ENCODE data around the gene ARHGAP15.

ARHGAP15 gene

GRCh38 chr2:143226714-143227541, 97.7 kb downstream of the ARHGAP15 start:
- DNase-seq (ENCODE audit: low spot score), result no peak

GRCh38 chr2:143229411-143229810, 100.2 kb downstream of the ARHGAP15 start:
- DNase-seq (ENCODE audit: low spot score), result no peak

GRCh38 chr2:143229952-143230351, 100.7 kb downstream of the ARHGAP15 start:
- no peak for DNase-seq (ENCODE audit: low spot score)

GRCh38 chr2:143230506-143231253, 101.5 kb downstream of the ARHGAP15 start:
- DNase-seq (ENCODE audit: low spot score), result peak; percentile 7

- peak; percentile 63 for DNase-seq (ENCODE audit: low spot score)
Observed at GRCh38 chr2:143231254-143231645, 102.0 kb downstream of the ARHGAP15 start.

- no peak for DNase-seq (ENCODE audit: low spot score)
Observed at GRCh38 chr2:143237146-143237777, 108.0 kb downstream of the ARHGAP15 start.

- no peak for DNase-seq (ENCODE audit: low spot score)
Observed at GRCh38 chr2:143241403-143242088, 112.3 kb downstream of the ARHGAP15 start.

GRCh38 chr2:143246246-143246645, 117.0 kb downstream of the ARHGAP15 start:
- DNase-seq (ENCODE audit: low spot score), result no peak

GRCh38 chr2:143246815-143247744, 117.9 kb downstream of the ARHGAP15 start:
- DNase-seq (ENCODE audit: low spot score), result no peak

GRCh38 chr2:143248631-143249030, 119.4 kb downstream of the ARHGAP15 start:
- no peak for DNase-seq (ENCODE audit: low spot score)

GRCh38 chr2:143251681-143252080, 122.5 kb downstream of the ARHGAP15 start:
- DNase-seq (ENCODE audit: low spot score), result no peak

- DNase-seq (ENCODE audit: low spot score), result no peak
Observed at GRCh38 chr2:143252138-143252907, 123.1 kb downstream of the ARHGAP15 start.

GRCh38 chr2:143254110-143254509, 124.9 kb downstream of the ARHGAP15 start:
- no peak for DNase-seq (ENCODE audit: low spot score)

GRCh38 chr2:143255086-143255485, 125.9 kb downstream of the ARHGAP15 start:
- DNase-seq (ENCODE audit: low spot score), result no peak

GRCh38 chr2:143255899-143256298, 126.7 kb downstream of the ARHGAP15 start:
- no peak for DNase-seq (ENCODE audit: low spot score)

GRCh38 chr2:143258126-143258892, 129.1 kb downstream of the ARHGAP15 start:
- no peak for DNase-seq (ENCODE audit: low spot score)

GRCh38 chr2:143259368-143259958, 130.2 kb downstream of the ARHGAP15 start:
- DNase-seq (ENCODE audit: low spot score), result peak; percentile 68

GRCh38 chr2:143261986-143262385, 132.8 kb downstream of the ARHGAP15 start:
- DNase-seq (ENCODE audit: low spot score), result no peak

GRCh38 chr2:143262389-143262788, 133.2 kb downstream of the ARHGAP15 start:
- no peak for DNase-seq (ENCODE audit: low spot score)

All from kidney tubule cell (primary cell).